Measurements from ENCODE around the gene ZNF638.
"Not testable (repeated sequence)": the region's sequence is repeated elsewhere in the genome, so short reads cannot be mapped to it uniquely, and the experiment has no call there.

The ZNF638 gene, protein sequence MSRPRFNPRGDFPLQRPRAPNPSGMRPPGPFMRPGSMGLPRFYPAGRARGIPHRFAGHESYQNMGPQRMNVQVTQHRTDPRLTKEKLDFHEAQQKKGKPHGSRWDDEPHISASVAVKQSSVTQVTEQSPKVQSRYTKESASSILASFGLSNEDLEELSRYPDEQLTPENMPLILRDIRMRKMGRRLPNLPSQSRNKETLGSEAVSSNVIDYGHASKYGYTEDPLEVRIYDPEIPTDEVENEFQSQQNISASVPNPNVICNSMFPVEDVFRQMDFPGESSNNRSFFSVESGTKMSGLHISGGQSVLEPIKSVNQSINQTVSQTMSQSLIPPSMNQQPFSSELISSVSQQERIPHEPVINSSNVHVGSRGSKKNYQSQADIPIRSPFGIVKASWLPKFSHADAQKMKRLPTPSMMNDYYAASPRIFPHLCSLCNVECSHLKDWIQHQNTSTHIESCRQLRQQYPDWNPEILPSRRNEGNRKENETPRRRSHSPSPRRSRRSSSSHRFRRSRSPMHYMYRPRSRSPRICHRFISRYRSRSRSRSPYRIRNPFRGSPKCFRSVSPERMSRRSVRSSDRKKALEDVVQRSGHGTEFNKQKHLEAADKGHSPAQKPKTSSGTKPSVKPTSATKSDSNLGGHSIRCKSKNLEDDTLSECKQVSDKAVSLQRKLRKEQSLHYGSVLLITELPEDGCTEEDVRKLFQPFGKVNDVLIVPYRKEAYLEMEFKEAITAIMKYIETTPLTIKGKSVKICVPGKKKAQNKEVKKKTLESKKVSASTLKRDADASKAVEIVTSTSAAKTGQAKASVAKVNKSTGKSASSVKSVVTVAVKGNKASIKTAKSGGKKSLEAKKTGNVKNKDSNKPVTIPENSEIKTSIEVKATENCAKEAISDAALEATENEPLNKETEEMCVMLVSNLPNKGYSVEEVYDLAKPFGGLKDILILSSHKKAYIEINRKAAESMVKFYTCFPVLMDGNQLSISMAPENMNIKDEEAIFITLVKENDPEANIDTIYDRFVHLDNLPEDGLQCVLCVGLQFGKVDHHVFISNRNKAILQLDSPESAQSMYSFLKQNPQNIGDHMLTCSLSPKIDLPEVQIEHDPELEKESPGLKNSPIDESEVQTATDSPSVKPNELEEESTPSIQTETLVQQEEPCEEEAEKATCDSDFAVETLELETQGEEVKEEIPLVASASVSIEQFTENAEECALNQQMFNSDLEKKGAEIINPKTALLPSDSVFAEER (N-terminal part only)

GRCh38 chr2:71331581-71332434, at the start of gene ZNF638:
ZNF638 (plus strand) TSS chr2:71331782; CDS start chr2:71348955, 17,173 bp downstream.
- DNase-seq: peak; percentile 33 to 92 (median 78)

GRCh38 chr2:71281950-71282349, 49.6 kb upstream of the ZNF638 start:
- no peak for DNase-seq

DNA sequence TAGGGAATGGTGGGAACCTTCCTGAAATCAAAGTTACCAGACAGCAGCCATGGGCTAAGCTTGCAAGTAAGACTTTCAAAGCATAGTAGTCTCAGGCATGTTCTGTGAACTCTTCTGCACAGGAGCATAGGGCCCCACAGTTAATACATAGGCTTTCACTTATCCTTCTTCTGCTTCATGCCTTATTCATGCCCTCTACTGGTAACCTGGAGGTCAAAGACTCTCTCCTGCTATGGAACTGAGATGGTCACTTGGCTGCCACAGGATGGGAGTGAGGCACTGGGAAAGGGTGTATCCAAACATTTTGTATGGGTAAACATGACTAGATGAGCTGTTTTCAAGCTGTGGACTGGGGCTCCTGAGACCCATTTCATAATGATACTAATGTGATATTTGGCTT, 49.1 kb upstream of the ZNF638 start:
- DNase-seq: peak in 1 of 56 donors; percentile 6

GRCh38 chr2:71283131-71283530, 48.5 kb upstream of the ZNF638 start:
- DNase-seq: no peak

- DNase-seq: no peak
Measured at GRCh38 chr2:71285706-71286105, 45.9 kb upstream of the ZNF638 start.

DNA sequence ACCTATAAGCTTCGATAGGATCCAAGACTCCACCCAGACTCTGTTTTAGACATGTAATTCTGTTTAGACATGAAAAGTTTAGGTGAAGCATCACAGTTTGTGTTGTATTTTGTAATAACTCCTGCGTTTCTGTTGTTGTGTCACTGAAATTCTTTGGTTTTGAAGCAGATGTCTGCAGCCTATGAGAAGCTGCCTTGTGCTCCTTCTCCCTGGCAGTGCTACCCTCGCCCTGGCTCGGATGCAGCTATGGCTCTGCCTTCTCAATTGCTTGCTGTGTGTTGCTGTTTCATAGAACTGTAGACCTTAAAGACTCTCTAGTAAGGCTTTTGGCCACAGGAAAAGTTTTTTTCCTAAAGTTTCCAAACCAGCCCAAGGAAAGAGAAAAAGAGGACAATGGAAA, 40.2 kb upstream of the ZNF638 start:
- peak in 49 of 56 donors; percentile 2 to 88 (median 44) for DNase-seq

- DNase-seq: no peak
Measured at GRCh38 chr2:71292159-71292558, 39.4 kb upstream of the ZNF638 start.

DNA sequence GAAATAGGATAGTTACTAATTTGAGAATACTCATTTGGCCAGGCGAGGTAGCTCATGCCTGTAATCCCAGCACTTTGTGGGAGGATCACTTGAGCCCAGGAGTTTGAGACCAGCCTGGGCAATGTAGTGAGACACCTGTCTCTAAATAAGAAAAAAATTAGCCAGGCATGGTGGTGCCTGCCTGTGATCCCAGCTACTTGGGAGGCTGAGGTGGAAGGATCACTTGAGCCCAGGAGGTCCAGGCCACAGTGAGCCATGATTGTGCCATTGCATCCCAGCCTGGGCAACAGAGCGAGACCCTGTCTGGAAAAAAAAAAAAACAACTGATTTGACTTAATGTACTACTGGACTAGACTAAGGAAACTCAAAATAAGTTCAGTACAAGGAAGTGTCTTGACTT, 32.7 kb upstream of the ZNF638 start:
- DNase-seq: no peak

DNA sequence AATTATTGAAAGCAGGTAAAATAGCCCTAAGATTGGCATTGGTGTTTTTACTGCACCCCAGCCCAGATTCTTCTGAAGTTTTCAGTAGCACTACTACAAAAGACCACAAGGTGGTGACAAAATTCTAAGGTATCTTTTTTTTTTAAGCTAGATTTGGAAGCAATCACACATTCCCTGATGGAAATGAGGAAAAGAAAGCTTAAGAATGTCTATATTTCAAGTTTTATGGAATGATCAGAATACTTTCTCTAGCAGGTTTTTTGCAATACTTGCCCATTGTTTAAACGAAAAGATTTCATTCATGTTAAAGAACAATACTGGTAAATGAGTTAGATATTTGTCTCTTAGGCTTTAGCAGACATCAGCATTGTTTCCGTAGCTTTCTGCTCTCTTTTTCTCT, 32.1 kb upstream of the ZNF638 start:
- no peak for DNase-seq

- DNase-seq: no peak
Measured at GRCh38 chr2:71303849-71304248, 27.7 kb upstream of the ZNF638 start.

- no peak for DNase-seq
Measured at GRCh38 chr2:71306762-71307161, 24.8 kb upstream of the ZNF638 start.

DNA sequence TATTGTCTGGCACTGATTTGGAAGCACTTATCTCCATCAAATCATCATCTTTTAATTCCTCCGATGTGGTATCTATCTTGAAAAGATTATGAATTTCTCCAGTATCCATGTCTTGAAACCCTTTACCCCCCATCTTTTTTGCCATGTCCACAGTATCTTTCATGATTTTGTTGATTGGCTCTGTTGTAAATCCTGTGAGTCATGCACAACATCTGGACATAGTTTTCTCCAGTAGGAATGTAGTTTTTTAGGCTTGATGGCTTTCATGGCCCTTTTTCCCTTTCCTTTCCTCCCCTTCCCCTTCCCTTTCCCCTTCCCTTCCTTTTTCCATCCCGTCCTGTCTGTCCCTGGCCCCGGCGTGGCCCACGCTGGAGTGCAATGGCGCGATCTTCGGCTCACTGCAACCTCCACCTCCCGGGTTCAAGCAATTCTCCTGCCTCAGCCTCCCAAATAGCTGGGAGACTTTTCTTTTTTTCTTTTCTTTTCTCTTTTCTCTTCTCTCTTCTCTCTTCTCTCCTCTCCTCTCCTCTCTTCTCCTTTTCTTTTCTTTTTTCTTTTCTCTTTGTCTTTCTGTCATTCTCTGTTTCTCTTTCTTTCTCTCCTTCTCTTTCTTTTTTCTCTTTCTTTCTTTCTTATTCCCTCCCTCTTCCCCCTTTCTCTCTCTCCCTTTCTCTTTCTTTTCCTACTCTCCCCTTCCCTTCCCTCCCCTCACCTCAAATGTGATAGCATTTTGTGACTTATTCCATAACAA, 18.4 kb upstream of the ZNF638 start:
- DNase-seq: no peak

DNA sequence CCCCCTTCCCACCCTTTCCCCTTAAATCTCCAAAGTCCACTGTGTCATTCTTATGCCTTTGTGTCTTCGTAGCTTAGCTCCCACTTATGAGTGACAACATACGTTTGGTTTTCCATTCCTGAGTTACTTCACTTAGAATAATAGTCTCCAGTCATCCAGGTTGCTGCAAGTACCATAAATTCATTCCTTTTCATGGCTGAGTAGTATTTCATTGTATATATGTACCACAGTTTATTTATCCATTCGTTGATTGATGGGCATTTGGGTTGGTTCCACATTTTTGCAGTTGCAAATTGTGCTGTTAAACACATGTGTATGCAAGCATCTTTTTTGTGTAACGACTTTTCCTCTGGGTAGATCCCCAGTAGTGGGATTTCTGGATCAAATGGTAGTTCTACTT, 14.5 kb upstream of the ZNF638 start:
- no peak for DNase-seq

GRCh38 chr2:71317900-71318299, 13.7 kb upstream of the ZNF638 start:
- not testable (repeated sequence) for DNase-seq

GRCh38 chr2:71323386-71323785, 8.2 kb upstream of the ZNF638 start:
- DNase-seq: no peak

DNA sequence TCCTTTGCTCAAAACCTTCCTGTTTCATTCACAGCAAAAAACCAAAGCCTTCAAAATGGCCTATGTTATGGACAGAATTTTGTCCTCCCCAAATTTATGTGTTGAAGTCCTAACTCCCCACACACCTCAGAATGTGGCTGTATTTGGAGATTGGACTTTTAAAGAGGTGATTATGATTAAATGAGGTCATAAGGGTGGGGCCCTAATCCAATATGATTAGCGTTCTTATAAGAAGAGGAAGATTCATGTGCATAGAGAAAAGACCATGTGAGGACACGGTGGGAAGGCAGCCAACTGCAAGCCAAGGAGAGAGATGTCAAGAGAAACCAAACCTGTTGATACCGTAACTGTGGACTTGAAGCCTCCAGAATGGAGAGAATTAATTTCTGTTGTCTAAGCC, 4.6 kb upstream of the ZNF638 start:
- no peak for DNase-seq

DNA sequence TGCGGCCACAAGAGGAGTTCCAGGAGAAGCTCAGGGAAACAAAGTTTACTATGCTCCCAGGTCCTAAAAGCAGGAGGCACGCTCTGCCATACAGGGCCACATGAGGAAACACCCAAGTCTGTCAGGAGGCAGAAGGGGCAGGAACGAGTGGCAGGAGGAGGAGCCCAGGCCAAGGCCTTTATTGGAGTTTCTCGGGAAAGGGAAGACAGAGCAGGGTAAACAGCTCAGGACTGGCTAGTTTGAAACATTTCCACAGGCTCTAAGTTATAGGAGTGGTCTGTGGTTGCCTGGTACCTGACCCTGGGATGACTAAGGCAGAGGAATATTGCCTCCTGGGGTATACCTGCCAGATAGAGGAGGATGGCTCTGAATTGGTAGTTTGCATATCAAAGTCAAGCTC, 3.7 kb upstream of the ZNF638 start:
- DNase-seq: no peak

DNA sequence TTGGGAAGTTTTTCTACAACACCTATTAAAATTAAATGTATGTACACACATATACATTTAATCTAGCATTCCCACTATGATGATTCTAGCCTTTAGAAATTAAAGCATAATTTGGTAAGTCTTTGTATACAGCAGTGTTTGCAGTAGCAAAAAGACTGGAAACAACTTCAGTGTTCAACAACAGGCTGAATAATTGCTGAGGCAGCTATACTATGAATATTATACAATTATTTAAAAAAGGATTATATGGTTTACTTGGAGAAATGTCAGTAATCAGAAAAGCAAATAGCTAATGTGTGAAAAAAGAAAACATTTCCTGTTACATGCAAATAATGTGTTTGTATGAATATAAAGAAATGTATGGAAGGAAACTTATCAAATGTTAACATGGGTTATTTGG, 1.4 kb upstream of the ZNF638 start:
- DNase-seq: no peak

DNA sequence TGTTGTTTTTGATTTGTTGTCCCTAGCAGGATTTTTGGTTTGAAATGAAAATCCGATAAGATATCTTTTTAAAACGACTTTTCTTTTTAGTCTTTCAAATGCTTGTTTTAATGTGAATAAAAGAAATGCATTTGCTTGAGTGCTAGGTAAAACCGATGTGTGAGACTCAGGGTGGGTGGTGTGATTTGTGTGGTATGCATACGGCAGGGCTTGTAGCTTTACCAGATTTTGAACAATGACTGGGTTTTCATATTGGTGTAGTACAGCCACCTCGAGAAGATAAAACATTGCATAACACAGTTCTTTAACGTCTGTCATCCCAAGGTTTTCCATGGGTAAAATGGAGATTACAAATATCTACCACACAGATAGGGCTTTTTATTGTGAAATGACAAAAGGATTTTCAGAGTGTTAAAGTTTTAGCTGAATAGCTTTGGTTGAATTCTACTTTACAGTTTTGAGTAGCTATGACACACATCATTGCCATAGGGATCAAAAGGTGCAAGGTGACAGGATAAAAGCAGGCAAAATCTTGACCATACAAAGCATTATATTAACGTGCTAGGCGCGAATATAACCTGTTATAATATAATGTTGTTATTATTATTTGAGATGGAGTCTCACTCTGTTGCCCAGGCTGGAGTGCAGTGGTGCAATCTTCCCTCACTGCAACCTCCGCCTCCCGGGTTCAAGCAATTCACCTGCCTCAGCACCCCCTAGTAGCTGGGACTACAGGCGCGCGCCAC, 824 bp upstream of the ZNF638 start:
- DNase-seq: peak in 4 of 56 donors; percentile 3 to 11 (median 5)
